Astrocyte (in vitro differentiated cells and primary cell): ENCODE data around the gene FUBP3.

ENCODE experiments used
- EZH2 ChIP-seq: IDR thresholded peaks from 2 replicates; pipeline ENCODE4 v1.6.1; 2012; ENCODE audit warnings: mild to moderate bottlenecking, low read length, inconsistent platforms; ENCODE audit not compliant: insufficient read depth
- TF ChIP-seq, protein P1 (sequence below): IDR thresholded peaks from 2 replicates; pipeline ENCODE4 v1.5.1; 2011; ENCODE audit warnings: low read depth, mild to moderate bottlenecking, inconsistent platforms, low read length, moderate library complexity; ENCODE audit not compliant: insufficient read depth

DNA sequence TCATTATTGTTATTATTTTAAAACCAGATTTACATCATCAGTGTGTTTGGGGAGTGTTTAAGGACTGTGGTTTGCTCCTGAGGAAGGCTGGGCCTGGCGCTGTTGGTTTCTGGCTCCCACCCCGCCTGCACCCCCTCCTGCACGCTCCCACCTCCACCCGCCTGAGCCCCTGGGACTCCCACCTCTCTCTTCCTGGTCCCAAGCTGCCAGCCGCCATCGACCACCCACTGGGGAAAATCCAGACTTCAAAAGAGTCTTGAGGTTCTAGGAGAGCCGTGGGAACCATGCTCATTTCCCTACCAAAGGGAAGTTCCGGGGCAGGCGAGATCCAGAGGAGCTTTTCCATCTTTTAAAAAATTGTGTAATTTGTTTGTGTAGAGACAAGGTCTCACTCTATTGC lies 35.0 kb upstream of the FUBP3 start:
- no peak for TF ChIP-seq EZH2
- TF ChIP-seq, protein P1, sequence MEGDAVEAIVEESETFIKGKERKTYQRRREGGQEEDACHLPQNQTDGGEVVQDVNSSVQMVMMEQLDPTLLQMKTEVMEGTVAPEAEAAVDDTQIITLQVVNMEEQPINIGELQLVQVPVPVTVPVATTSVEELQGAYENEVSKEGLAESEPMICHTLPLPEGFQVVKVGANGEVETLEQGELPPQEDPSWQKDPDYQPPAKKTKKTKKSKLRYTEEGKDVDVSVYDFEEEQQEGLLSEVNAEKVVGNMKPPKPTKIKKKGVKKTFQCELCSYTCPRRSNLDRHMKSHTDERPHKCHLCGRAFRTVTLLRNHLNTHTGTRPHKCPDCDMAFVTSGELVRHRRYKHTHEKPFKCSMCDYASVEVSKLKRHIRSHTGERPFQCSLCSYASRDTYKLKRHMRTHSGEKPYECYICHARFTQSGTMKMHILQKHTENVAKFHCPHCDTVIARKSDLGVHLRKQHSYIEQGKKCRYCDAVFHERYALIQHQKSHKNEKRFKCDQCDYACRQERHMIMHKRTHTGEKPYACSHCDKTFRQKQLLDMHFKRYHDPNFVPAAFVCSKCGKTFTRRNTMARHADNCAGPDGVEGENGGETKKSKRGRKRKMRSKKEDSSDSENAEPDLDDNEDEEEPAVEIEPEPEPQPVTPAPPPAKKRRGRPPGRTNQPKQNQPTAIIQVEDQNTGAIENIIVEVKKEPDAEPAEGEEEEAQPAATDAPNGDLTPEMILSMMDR: no peak
